Amniotic epithelial cell (primary cell): ENCODE measurements around the gene ZNF79.
A peak's percentile ranks its signal among the peaks of the same experiment; 100 is the strongest.

Source experiments
- DNase-seq: peaks from one replicate; pipeline ENCODE4 v3.0.0-alpha.2; 2010; ENCODE audit warnings: low read depth

ZNF79 gene

DNA sequence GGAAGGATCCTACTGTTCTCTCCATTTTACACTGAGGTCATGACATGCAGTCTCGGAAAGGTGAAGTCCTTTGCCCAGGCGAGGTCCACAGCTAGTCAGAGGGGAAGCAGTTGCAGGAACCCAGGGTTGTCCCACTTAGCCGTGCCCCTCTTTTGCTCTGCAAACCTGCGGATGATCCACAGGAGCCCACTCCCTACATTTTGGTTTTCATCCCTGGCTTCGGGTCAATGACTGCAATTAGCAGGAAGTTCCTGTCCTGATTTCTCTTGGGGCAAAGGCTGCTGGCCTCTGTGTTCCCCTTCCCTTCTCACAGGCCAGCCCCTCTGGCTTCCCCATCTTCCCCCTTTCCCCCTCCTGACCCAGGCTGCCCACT lies 25.9 kb upstream of the ZNF79 start:
- no peak for DNase-seq

DNA sequence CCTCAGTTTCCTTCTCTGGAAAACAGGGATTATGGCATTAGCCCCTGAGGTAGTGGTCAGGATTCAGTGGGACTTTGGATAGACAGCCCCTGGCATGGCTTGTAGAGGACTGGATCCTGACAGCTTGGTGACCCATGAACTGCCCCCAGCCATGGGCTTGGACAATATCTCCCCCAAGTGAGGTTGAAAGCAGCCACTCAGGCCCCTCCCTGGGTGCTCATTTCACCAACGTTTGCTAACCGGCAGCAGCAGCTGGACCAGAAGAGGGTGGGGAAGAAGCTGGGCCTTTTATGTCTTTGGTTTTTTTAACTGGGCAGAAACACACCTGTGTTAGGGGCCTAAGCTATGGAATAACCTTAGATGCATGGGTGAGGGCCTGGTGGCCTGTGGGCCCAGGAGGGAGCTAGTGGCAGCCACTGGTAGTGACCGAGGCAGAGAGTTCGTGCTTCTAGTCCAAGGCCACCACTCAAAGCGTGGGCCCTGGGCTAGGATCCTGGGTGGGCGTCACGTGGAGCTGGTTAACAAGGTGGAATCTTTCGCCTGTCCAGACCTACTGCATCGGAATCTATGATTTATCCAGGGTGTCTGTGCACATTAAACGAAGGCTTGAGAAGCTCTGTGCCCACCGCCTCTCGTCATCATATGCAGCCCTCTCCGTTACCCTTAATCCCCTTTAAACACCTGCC lies 25.3 kb upstream of the ZNF79 start:
- no peak for DNase-seq

DNA sequence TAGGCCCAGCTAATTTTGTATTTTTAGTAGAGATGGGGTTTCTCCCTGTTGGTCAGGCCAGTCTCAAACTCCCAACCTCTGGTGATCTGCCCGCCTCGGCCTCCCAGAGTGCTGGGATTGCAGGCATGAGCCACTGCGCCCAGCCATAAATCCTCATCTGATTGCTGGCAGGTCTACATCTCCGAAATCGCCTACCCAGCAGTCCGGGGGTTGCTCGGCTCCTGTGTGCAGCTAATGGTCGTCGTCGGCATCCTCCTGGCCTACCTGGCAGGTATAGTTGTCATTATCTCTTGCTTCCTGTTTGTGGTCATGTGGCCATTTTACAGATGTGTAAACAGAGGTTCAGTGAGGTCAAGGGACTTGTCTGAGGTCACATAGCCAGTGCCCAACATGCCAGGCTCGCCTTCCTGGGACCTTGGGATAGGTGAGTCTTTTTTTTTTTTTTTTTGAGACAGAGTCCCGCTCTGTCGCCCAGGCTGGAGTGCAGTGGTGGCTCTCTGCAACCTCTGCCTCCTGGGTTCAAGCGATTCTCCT lies 24.4 kb upstream of the ZNF79 start:
- no peak for DNase-seq

DNA sequence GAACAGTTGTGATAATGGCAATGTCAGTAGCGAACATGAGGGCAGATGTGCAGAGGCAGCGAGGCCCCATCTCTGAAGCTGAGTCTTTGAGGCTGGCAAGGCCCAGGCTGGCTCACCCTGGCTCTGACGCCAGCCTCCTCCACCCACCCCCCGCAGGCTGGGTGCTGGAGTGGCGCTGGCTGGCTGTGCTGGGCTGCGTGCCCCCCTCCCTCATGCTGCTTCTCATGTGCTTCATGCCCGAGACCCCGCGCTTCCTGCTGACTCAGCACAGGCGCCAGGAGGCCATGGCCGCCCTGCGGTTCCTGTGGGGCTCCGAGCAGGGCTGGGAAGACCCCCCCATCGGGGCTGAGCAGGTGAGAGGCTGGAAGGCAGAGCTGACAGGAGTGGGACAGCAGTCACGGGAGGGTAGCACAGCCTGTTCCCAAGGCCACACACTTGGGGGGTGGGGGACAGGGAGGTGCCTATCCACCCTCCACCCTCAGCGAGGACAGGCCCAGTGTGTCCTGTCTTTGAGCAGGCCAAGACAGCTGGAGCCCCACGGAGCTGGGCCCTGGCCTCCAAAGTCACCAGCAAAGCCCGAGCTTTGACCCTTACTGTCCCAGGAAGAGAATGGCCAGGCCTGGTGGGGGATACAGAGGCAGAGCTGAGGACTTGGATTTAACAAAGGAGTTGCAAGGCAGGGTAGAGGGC lies 21.6 kb upstream of the ZNF79 start:
- no peak for DNase-seq

DNA sequence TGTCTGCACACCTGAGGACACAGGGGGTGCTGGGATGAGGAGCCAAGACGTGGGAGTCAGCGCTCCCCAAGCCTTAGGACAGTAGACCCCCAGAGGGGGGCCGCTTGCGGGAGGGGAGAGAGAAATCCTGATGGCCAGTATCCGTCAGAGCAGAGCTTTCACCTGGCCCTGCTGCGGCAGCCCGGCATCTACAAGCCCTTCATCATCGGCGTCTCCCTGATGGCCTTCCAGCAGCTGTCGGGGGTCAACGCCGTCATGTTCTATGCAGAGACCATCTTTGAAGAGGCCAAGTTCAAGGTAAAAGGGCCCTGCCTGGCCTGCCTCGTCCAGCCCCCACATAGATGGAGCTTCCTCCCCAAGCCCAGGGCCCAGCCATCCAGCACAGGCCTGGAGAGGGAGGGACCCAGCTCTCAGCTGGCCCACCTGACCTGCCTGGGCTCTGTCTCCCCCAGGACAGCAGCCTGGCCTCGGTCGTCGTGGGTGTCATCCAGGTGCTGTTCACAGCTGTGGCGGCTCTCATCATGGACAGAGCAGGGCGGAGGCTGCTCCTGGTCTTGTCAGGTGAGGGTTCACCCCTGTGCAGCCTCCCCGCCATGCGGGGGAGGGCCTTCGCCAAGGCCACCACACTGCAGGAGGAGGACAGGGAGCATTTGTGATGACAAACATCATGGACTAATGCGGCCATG lies 20.5 kb upstream of the ZNF79 start:
- DNase-seq = no peak

DNA sequence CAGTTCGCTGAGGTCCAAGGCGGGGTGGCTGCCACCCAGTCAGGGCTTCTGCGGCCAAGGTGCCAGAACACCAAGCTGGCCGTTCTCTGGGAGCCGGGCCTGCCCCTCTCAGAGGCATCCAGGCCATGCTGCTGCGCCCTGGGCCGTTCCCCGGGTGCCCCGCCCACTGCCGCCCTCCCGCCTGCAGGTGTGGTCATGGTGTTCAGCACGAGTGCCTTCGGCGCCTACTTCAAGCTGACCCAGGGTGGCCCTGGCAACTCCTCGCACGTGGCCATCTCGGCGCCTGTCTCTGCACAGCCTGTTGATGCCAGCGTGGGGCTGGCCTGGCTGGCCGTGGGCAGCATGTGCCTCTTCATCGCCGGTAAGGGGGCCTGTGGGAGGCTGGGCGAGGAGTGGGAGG lies 19.6 kb upstream of the ZNF79 start:
- no peak for DNase-seq

DNA sequence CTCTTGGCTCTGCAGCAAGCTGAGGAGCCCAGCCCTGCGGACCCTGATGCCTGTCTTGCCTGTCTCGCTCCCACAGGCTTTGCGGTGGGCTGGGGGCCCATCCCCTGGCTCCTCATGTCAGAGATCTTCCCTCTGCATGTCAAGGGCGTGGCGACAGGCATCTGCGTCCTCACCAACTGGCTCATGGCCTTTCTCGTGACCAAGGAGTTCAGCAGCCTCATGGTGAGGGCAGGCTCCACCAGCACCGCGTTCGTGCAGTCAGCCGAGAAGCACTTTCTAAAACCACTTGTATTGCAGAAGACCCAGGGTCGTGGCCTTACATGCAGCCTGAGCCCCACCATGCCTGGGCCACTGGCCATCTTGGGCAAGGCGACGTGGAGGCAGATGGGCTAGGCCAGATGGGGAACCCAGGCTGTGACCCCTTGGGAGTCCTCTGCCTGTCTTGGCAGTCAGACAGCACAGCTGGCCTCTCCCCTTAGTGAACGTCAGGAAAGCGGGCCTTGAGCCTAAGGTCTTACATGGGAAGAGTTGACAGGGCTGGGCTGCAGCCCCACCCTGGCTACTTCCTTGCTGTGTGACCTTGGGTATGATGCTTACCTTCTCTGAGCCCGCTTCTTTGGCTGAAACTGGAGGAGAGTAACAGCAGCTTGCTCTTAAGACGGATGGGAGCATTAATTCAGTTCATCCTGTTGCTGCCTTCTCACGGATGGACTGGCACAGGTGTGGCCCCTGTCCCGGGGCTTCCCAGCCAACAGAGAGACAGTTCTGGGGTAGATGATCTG lies 18.6 kb upstream of the ZNF79 start:
- DNase-seq = no peak

DNA sequence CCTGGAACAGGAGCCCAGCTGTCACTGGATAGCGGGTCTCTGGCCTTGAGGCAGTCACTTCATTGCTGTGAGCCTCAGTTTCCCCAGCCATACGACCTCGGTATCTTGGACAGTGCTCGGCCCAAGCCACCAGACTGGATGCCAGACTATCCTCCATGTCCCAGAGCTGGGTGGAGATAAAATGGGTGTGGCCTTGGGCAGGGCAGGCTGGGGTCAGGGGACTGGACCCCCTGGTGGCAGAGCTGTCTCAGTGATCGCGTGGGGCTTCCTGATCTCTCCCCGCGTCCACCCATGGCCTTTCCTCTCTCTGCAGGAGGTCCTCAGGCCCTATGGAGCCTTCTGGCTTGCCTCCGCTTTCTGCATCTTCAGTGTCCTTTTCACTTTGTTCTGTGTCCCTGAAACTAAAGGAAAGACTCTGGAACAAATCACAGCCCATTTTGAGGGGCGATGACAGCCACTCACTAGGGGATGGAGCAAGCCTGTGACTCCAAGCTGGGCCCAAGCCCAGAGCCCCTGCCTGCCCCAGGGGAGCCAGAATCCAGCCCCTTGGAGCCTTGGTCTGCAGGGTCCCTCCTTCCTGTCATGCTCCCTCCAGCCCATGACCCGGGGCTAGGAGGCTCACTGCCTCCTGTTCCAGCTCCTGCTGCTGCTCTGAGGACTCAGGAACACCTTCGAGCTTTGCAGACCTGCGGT lies 17.2 kb upstream of the ZNF79 start:
- DNase-seq = no peak

DNA sequence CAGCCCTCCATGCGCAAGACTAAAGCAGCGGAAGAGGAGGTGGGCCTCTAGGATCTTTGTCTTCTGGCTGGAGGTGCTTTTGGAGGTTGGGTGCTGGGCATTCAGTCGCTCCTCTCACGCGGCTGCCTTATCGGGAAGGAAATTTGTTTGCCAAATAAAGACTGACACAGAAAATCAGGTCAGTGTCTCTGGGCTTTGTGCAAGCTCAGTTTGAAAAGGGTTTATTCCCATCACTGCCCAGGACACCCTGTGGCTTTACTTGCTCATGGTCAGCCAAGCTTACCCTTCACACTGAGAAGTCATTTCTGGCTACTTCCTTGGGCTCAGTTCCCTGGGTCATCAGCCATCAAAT lies 16.7 kb upstream of the ZNF79 start:
- no peak for DNase-seq

DNA sequence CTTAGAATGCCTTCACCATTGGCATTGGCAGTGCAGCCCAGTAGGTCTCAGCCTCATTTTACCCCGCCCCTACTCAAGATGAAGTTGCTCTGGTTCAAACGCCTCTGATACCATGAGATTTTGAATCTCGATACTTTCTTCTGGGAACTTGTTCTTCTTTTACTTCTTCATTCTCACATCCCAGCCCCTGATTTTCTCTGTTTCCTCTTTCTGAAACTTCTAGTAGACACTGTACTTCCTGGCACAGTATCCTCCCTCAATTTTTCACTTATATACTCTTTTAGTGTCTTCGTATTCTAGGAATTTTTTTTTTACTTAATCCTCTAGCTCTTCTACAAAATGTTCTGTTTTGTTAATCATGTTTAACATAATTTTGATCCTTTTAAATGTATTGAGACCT lies 13.1 kb upstream of the ZNF79 start:
- no peak for DNase-seq

DNA sequence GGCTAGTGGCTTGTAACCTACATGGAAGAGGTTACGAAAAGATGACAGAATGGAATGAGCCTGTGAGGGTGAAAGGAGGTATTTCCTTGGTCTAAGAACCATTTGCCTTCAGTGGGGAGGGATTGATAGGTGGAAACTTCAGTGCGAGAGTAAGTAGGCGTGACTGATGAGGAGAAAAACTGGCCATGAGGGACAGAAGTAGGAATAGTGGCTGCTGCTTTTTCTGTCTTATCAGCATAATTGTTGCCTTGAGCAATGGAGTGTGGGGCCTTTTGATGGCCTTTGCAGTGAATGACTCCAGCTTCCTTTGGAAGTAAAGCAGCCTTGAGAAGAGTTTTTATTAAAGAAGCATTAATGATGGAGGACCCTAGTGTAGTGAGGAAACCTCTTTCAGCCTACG lies 9.0 kb upstream of the ZNF79 start:
- no peak for DNase-seq

DNA sequence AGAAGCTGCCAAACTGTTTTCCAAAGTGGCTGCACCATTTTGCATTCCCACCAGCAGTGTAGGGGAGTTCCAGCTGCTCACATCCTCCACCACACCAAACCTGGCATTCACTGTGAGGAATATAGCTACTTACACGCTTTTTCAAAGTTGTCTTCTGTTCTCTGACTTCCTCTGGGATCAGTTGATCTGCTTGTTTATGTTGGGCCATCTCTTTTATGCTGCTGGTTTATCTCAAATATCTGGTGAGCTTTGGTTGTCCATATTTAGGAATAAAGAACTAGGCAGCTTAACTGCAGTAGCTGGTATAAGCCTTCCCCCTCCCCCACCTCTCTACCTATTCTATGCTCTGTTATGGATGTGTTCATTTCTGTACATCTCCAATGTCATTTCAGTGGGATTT lies 8.5 kb upstream of the ZNF79 start:
- no peak for DNase-seq

DNA sequence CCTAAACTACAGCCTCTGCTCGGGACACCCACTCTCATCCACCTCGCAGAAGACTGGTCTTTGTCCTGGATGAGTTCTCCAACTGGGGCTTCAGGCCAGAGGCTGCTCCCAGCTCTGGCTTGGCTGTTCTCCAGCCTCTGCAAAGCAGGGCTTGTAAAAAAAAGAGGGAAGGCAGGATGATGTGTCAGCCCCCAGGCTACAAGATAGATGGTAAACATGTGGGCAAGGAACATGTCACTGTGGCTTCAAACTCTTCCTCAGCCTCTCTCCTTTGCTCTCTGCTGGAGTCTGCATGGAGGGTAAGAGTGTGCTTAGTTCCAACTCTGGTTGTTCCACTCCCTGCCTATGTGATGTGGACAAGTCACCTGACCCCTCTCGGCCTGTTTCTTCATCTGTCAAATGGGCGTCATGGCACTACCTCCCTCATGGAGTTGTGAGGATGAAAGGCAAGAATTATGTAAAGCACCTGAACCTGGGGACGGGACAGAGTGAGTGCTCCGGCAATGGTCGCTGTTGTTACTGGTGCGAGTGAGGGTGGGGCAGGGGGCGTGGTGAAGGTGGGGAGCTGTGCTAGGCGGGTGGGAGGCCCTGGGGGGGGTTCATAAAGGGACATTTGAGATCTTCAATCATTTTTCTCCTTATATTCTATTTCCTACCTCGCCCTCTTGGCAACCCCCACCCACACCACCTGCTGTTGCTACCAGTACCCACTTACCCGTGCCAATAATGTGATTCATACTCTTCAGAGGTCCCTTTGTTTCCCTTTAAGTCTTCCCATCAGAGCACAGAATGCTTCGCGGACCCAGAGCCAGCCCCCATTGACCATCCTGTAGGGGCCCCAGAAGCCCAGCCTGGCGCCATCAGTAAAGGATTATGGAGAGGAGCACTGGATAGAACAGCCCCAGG lies 6.8 kb upstream of the ZNF79 start:
- DNase-seq = peak; percentile 33

DNA sequence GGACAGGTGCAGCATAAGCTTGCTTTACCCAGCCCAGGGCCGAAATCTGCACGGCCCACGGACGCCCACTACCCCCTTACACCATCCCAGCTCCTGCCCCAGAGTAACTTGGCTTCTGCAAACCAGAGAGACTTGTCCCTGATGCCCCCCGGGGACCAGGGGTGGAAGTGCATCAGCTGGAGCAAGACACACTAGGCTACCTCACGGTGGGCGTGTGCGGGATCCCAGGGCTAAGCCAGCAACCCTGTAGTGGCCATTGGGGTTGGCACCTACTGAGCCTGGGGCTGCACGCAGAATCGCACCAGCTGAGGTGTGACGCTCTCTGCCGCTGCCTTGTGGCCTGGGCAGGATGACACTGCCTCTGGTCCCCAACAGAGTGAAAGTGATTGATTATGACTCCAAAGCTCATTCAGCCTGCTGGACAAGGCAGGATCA lies 6.1 kb upstream of the ZNF79 start:
- no peak for DNase-seq

DNA sequence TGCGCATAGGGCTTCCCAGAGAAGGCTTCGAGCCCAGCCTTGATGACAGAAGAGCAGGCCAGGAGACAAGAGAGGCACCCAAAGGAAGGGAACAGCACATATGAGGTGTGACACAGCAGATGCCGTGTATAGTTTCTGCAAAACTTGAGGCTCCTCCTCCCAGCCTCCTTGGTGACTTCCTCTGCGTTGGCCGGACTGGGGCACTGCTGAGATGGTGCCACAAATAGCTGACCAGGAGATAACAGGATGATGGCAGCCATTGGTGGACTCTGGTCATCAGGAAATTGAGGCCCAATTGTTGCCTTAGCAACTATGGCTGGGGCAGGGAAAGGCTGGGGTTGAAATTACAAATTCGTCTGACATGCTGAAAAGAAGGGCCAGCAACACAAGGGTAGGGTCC lies 4.8 kb upstream of the ZNF79 start:
- no peak for DNase-seq

DNA sequence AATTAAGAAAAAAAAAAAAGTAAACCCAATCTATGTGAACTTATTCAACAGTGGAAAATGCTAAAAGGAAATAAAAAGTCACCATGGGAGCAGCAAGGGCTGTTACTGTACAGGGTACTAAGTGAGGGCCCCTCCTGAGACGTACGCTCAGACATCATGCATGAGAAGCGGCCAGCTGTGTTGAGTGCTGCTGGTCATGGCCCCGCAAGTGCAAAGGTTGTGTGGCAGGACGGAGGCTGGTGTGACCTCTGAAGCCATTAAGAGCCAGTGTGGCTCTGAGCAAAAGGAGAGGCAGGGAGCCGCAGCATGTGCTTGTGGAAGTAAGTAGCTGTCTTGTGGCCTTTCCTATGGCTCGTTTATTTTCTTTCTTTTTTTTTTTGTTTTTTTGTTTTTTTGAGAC lies 3.1 kb upstream of the ZNF79 start:
- DNase-seq = no peak

DNA sequence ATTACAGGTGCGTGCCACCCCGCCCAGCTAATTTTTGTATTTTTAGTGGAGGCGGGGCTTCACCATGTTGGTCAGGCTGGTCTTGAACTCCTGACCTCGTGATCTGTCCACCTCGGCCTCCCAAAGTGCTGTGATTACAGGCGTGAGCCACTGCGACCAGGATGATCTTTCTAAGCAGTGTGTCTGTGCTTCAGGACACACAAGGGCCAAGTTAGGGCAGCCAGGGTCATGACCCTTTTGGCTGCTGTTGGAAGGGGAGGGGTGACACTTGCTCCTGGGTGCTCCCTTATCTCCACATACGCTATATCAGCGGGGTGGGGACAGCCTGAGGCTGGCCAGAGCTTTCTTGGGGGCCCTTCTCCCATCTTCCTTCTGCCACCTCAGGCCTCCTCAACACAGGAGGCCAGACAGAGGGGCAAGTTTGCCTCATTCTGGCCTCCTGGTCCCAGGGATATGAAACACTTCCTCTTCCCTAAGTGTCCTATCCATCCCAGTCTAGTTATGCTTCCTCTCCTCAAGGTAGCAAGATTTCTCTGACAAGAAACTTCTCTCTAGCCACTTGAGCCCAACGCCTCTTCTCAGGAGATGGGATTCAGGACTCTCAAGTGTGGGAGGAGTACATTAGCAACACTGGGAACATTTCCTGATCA lies 1.9 kb upstream of the ZNF79 start:
- DNase-seq = no peak

DNA sequence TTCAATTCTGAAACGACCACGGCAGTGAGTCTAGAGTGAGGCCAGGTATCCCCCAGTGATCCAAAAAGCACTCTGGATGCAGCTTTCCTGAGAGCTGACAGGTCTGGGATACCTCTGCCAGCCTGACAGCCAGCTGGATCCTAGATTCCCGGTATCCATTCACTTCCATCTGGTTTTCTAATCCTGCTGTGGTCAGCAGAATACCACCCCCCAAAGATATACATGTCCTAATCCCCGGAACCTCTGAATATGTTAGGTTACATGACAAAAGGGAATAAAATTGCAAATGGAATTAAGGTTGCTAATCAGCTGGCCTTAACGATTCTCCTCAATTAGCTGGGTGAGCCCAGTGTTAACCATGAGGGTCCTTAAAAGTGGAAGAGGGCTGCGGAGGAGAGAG lies 1.4 kb upstream of the ZNF79 start:
- DNase-seq = no peak

DNA sequence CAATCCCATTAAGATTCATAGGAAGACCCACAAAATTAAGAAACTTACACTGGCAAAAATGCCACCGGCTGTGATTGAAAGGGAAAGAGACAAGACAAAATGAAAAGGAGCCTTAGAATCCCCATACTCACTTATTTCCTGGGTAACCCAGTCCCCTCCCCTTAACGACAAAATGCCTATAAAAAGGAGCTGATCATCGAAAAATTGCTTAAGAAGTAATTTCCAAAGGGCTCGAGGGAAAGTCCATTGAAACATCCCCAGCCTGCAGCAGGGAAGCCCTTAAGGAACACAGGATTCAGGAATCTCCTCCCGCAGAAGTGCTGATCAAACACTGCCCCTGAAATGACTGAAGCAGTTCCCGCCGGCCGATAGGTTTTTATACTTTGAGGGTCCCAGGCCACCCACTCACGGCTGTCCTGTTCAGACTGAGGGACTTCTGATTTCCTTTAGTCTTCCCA lies 677 bp upstream of the ZNF79 start:
- no peak for DNase-seq

DNA sequence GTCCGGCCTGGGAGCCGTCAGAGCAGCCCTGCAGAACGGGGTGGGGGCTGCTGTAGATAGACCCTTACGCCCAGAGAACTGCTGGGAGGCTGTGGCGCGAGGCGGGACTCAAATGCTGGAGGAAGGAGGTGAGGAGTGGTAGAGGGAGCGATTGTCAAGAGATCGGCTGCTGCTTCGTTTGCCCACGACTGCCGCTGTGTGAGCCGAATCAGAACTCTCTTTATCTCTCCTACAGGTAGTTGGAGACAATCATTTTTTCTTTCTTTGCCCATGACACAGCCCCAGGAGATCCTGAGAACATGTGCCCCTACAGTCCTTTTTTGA lies 456 bp downstream of the ZNF79 start:
- DNase-seq = no peak
